Panc1 (cell line): Measurements from ENCODE around the gene NCKIPSD. TPM values are rescaled to one million over a fixed set of nuclear protein-coding genes. Genes with fewer than 3 reads are reported as not detected.

ENCODE experiments used
- ATAC-seq: fragments of 200-7000 bp; cut with Tn5 transposase; 2 replicates; pipeline ENCODE4 v1.9.1; 2020; ENCODE audit warnings: mild to moderate bottlenecking, moderate library complexity
- BruUV-seq: library from RNA; stranded (reverse); fragments of 400-500 nt; replicated peaks from 2 replicates; lab custom pipeline; 2021; lab: Mats Ljungman, UMichigan
- CTCF ChIA-PET: fragments of 300-600 bp; sonication (Branson Sonifier 250); formaldehyde crosslinking; loops from one replicate; lab custom pipeline; 2022; ENCODE audit warnings: antibody characterized with exemption; lab: Charles Lee
- POLR2A ChIA-PET: fragments of 300-600 bp; sonication (Branson Sonifier 250); formaldehyde crosslinking; loops from one replicate; lab custom pipeline; 2022; ENCODE audit warnings: antibody characterized with exemption; lab: Charles Lee
- DNase-seq: peaks from one replicate; pipeline ENCODE4 v3.0.0-alpha.2; 2010; ENCODE audit warnings: low read depth, low spot score
- H3K27ac ChIP-seq: 2 replicates; pipeline ENCODE4 v1.5.1; 2011; ENCODE audit warnings: mild to moderate bottlenecking, low read length, inconsistent platforms
- H3K27me3 ChIP-seq: fragments of 200-500 bp; sonication (Bioruptor generic); 2 replicates; pipeline ENCODE4 v1.6.0; 2014; ENCODE audit warnings: low read length, inconsistent platforms; ENCODE audit not compliant: control insufficient read depth, insufficient read depth
- H3K36me3 ChIP-seq: fragments of 200-500 bp; sonication (Bioruptor generic); 2 replicates; pipeline ENCODE4 v1.5.1; 2014; ENCODE audit warnings: inconsistent platforms, mild to moderate bottlenecking, low read length, moderate library complexity; ENCODE audit not compliant: control insufficient read depth, insufficient read depth
- H3K4me1 ChIP-seq: 2 replicates; pipeline ENCODE4 v1.5.1; 2011; ENCODE audit warnings: inconsistent platforms, mild to moderate bottlenecking, low read length, moderate library complexity; ENCODE audit not compliant: control insufficient read depth, insufficient read depth
- H3K4me3 ChIP-seq, 2 experiments: 2 replicates each; pipeline ENCODE4 v1.5.1; 2011 to 2012; ENCODE audit warnings: low read depth in 2 of 2, low read length in 2 of 2, mild to moderate bottlenecking in 2 of 2, inconsistent platforms in 1 of 2, moderate library complexity in 1 of 2
- H3K9me3 ChIP-seq: fragments of 200-500 bp; sonication (Bioruptor generic); 2 replicates; pipeline ENCODE4 v1.5.1; 2014; ENCODE audit warnings: low read depth, mild to moderate bottlenecking, inconsistent platforms, low read length, moderate library complexity; ENCODE audit not compliant: control insufficient read depth, insufficient read depth
- POLR2AphosphoS5 ChIP-seq: IDR thresholded peaks from 2 replicates; pipeline ENCODE4 v1.6.1; 2012; ENCODE audit warnings: mild to moderate bottlenecking, low read depth, low read length, moderate library complexity
- SIN3A ChIP-seq: IDR thresholded peaks from 2 replicates; pipeline ENCODE4 v1.6.1; 2012; ENCODE audit warnings: low read depth, mild to moderate bottlenecking, low read length, moderate library complexity, borderline replicate concordance; ENCODE audit not compliant: insufficient read depth
- TCF7L2 ChIP-seq: IDR thresholded peaks from 2 replicates; pipeline ENCODE4 v1.6.1; 2011; ENCODE audit warnings: mild to moderate bottlenecking, low read depth, low read length, inconsistent platforms
- in situ Hi-C: cut with HindIII; loops from 2 replicates; pipeline ENCODE4 v1.10.0; 2016; ENCODE audit warnings: low sequenced_read_pairs, low pct_unique_long_range_greater_than_20kb
- intact Hi-C: fragments of 100-400 bp; cut with micrococcal nuclease; formaldehyde crosslinking; loops from one replicate; pipeline ENCODE4 v1.10.0; 2022; ENCODE audit not compliant: unreplicated experiment
- total RNA-seq: library from RNA; stranded (reverse); gene quantifications from one replicate; pipeline ENCODE4 v1.2.1, GENCODE V29; 2021; ENCODE audit not compliant: unreplicated experiment
- TF ChIP-seq, protein P1 (sequence below): fragments of 450-650 bp; IDR thresholded peaks from 2 replicates; pipeline ENCODE4 v1.5.1; 2017; ENCODE audit warnings: mild to moderate bottlenecking
- TF ChIP-seq, protein P2 (sequence below), 2 experiments: IDR thresholded peaks; 2 replicates each; pipeline ENCODE4 v1.6.1; 2011 to 2012; ENCODE audit warnings: low read depth in 2 of 2, control low read depth in 1 of 2, low read length in 1 of 2, mild to moderate bottlenecking in 1 of 2, moderate library complexity in 1 of 2; ENCODE audit not compliant: insufficient read depth in 1 of 2

NCKIPSD gene
- total RNA-seq, 1 experiment from 2014 or later, result 26.8 TPM

DNA sequence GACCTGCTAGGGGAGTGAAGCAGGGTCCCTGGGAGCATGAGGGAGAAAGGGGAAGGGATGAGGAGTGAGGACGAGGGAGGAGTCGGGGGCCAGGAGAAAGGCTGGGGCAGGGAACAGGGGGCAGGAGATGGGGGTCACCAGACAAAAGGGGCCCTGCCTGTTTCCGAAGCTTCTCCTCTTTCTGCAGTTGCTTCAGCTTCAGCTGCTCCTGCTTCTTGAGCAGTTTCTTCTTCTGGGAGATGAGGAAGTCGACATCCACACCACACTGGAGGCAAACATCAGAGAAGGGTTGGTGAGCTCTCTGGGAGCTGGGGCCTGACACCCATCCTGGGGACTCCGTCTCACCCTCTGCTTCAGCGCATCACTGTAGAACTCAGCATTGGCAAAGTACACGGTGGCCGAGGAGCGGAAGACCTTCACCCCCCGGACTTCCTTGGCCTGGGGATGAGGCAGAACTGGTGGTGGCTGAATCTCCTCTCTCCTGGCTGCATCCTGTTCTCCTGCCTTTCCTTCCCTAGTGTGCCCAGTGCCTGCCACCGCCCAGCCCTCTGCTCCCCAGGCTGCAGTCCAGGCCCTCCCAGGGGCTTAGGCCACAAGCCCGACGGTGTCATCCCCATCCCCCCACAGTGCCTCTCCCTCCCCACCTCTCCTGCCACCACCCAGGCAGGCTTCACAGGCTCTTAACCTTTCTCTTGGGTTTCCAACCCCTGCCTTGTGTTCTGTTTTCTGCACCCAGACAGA is 57.3 kb downstream of the NCKIPSD start:
- intact Hi-C loops (no loop called here), in situ Hi-C loops (no loop called here)
- H3K27me3 ChIP-seq, result no peaks in the 10 kb centered on the region
- no peak overlapping the region for H3K4me3 ChIP-seq
- DNase-seq (no peak), ATAC-seq (no peak)
- H3K4me1 ChIP-seq, result no peaks in the 10 kb centered on the region
- H3K36me3 ChIP-seq, result no peaks in the 10 kb centered on the region; the same call in 1 of the 2 replicates
- ChIA-PET POLR2A (no interaction called here), CTCF (no interaction called here)
- TF ChIP-seq, protein P1, sequence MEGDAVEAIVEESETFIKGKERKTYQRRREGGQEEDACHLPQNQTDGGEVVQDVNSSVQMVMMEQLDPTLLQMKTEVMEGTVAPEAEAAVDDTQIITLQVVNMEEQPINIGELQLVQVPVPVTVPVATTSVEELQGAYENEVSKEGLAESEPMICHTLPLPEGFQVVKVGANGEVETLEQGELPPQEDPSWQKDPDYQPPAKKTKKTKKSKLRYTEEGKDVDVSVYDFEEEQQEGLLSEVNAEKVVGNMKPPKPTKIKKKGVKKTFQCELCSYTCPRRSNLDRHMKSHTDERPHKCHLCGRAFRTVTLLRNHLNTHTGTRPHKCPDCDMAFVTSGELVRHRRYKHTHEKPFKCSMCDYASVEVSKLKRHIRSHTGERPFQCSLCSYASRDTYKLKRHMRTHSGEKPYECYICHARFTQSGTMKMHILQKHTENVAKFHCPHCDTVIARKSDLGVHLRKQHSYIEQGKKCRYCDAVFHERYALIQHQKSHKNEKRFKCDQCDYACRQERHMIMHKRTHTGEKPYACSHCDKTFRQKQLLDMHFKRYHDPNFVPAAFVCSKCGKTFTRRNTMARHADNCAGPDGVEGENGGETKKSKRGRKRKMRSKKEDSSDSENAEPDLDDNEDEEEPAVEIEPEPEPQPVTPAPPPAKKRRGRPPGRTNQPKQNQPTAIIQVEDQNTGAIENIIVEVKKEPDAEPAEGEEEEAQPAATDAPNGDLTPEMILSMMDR, result no peak
- TF ChIP-seq SIN3A (no peak), POLR2AphosphoS5 (no peak), TCF7L2 (no peak)
- TF ChIP-seq, protein P2, sequence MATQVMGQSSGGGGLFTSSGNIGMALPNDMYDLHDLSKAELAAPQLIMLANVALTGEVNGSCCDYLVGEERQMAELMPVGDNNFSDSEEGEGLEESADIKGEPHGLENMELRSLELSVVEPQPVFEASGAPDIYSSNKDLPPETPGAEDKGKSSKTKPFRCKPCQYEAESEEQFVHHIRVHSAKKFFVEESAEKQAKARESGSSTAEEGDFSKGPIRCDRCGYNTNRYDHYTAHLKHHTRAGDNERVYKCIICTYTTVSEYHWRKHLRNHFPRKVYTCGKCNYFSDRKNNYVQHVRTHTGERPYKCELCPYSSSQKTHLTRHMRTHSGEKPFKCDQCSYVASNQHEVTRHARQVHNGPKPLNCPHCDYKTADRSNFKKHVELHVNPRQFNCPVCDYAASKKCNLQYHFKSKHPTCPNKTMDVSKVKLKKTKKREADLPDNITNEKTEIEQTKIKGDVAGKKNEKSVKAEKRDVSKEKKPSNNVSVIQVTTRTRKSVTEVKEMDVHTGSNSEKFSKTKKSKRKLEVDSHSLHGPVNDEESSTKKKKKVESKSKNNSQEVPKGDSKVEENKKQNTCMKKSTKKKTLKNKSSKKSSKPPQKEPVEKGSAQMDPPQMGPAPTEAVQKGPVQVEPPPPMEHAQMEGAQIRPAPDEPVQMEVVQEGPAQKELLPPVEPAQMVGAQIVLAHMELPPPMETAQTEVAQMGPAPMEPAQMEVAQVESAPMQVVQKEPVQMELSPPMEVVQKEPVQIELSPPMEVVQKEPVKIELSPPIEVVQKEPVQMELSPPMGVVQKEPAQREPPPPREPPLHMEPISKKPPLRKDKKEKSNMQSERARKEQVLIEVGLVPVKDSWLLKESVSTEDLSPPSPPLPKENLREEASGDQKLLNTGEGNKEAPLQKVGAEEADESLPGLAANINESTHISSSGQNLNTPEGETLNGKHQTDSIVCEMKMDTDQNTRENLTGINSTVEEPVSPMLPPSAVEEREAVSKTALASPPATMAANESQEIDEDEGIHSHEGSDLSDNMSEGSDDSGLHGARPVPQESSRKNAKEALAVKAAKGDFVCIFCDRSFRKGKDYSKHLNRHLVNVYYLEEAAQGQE (IDR thresholded peaks at IDR 0.05; ENCODE audit: insufficient read depth in 1 of 2, low read depth in 2 of 2, low read length in 1 of 2), result no peak
- no peak overlapping the region for H3K27ac ChIP-seq
- no peaks in the 10 kb centered on the region for H3K9me3 ChIP-seq
- no TSS peak for BruUV-seq

DNA sequence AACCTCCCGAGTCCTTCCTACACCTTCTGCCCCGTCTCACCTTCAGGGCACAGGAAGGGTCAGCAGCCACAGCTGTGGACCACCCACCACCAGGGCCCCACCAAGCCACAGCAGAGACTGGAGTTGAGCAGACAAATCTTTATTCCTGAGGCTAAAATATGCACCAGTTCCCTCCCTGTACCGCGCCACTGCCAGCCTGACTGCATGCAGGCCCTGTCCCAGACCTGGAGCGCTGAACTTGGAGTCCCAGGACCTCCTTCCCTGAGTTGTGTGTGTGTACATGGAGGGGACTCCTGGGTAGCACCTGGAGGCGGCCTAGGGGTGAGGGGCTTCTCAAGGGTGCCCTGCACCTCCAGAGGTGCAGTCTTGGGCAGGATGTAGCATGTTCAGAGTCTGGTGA is 60.1 kb downstream of the NCKIPSD start:
- ChIA-PET CTCF (no interaction called here), POLR2A (no interaction called here)
- Histone ChIP-seq H3K4me3 (no peak overlapping the region), H3K27ac (no peak overlapping the region), H3K36me3 (no peaks in the 10 kb centered on the region), H3K4me1 (no peaks in the 10 kb centered on the region), H3K9me3 (no peaks in the 10 kb centered on the region), H3K27me3 (no peaks in the 10 kb centered on the region)
- intact Hi-C loops (no loop called here), in situ Hi-C loops (no loop called here)
- TF ChIP-seq, protein P2 (IDR thresholded peaks at IDR 0.05; ENCODE audit: insufficient read depth in 1 of 2, low read depth in 2 of 2, low read length in 1 of 2), result no peak
- TF ChIP-seq SIN3A (no peak), POLR2AphosphoS5 (no peak), TCF7L2 (no peak)
- TF ChIP-seq, protein P1, result no peak
- ATAC-seq (no peak), DNase-seq (no peak)
- no TSS peak for BruUV-seq
